ENCODE measurements around the gene CELA2B. TPM values are rescaled to one million over a fixed set of nuclear protein-coding genes. Genes with fewer than 3 reads are reported as not detected.
A peak's percentile ranks its signal among the peaks of the same experiment; 100 is the strongest.

Gene CELA2B
- total and polyA plus RNA-seq, 9 of the 15 experiments (the other 6 are each of a cell fraction or from before 2014, with no cell fraction given) = 0.25 to 2.1 (median 0.38) TPM; not detected in 5

GRCh38 chr1:15526490-15527339 is 50.8 kb downstream of the CELA2B start, which contains the start of gene DNAJC16 (continued):
- TF ChIP-seq ZBTB1 (CRISPR knock-in tag; IDR thresholded peaks at IDR 0.05; ENCODE audit: borderline replicate concordance, low read depth) (no peak), MEIS2 (IDR thresholded peaks at IDR 0.05; ENCODE audit: partially characterized antibody) (peak; percentile 12), ZBTB49 (CRISPR knock-in tag; IDR thresholded peaks at IDR 0.05; ENCODE audit: borderline replicate concordance) (no peak), ZNF740 (CRISPR knock-in tag; IDR thresholded peaks at IDR 0.05) (peak; percentile 86), ZNF740 (tag; IDR thresholded peaks at IDR 0.05) (peak in 1 of 2 experiments; percentile 7; a peak in 1 of 4 replicates), SRF (CRISPR knock-in tag; IDR thresholded peaks at IDR 0.05) (peak in 1 of 2 experiments; percentile 74; a peak in 1 of 4 replicates), ZNF655 (CRISPR knock-in tag; IDR thresholded peaks at IDR 0.05) (no peak), TRIM25 (IDR thresholded peaks at IDR 0.05; ENCODE audit: borderline replicate concordance) (no peak), HNRNPK (IDR thresholded peaks at IDR 0.05; ENCODE audit: low read depth, low read length, poor library complexity, severe bottlenecking) (no peak), FUS (optimal IDR thresholded peaks at IDR 0.05; ENCODE audit: low read depth, low read length) (no peak), RFX1 (IDR thresholded peaks at IDR 0.05) (peak; percentile 100), ZNF140 (CRISPR knock-in tag; IDR thresholded peaks at IDR 0.05) (no peak), ZNF512 (tag; IDR thresholded peaks at IDR 0.05) (no peak), GABPA (tag; conservative IDR thresholded peaks at IDR 0.05; ENCODE audit: low read depth) (peak; percentile 92), ILF3 (IDR thresholded peaks at IDR 0.05; ENCODE audit: borderline replicate concordance) (peak; percentile 42; the same call in 1 of the 2 replicates), IFI16 (CRISPR knock-in tag; IDR thresholded peaks at IDR 0.05) (no peak), HNRNPUL1 (IDR thresholded peaks at IDR 0.05; ENCODE audit: low read length) (no peak), KAT8 (IDR thresholded peaks at IDR 0.05; ENCODE audit: low read depth) (no peak)
